CD4-positive, alpha-beta T cell (primary cell): ENCODE measurements around the gene CHMP3. TPM values are rescaled to one million over a fixed set of nuclear protein-coding genes. Genes with fewer than 3 reads are reported as not detected.

Experiments used
- ATAC-seq: fragments of 200-7000 bp; cut with Tn5 transposase; one replicate; pipeline ENCODE4 v1.10.0; 2022; ENCODE audit warnings: mild to moderate bottlenecking; ENCODE audit not compliant: poor library complexity
- CTCF ChIA-PET: fragments of 350-600 bp; sonication (Branson Sonifier 250); formaldehyde crosslinking; loops from one replicate; lab custom pipeline; 2021; ENCODE audit warnings: antibody characterized with exemption, inconsistent platforms; lab: Charles Lee
- POLR2A ChIA-PET: fragments of 350-600 bp; sonication (Branson Sonifier 250); formaldehyde crosslinking; loops from one replicate; lab custom pipeline; 2021; ENCODE audit warnings: antibody characterized with exemption, inconsistent platforms; lab: Charles Lee
- DNase-seq, 14 experiments: peaks; one replicate each; pipeline ENCODE4 v3.0.0-alpha.2; 2013 to 2020; ENCODE audit warnings: mixed read lengths in 2 of 14
- H3K27ac ChIP-seq, 2 donors: one replicate each; pipeline versions ENCODE4 v1.5.1 to v1.7.0; 2013; ENCODE audit warnings: low read length in 2 of 2, low read depth in 1 of 2, mild to moderate bottlenecking in 1 of 2
- H3K27me3 ChIP-seq, 2 experiments: 1 replicate in 1 of 2; 2 replicates in 1 of 2; pipeline versions ENCODE4 v1.6.1 to v1.7.0; 2013; ENCODE audit warnings: low read length in 2 of 2, control low read depth in 1 of 2, mild to moderate bottlenecking in 1 of 2, moderate library complexity in 1 of 2; ENCODE audit not compliant: insufficient read depth in 2 of 2, control insufficient read depth in 1 of 2
- H3K36me3 ChIP-seq: one replicate; pipeline ENCODE4 v1.6.1; 2013; ENCODE audit warnings: low read length, control low read depth; ENCODE audit not compliant: insufficient read depth
- H3K4me1 ChIP-seq: one replicate; pipeline ENCODE4 v1.6.1; 2013; ENCODE audit warnings: low read length, control low read depth; ENCODE audit not compliant: insufficient read depth
- H3K4me3 ChIP-seq: one replicate; pipeline ENCODE4 v1.5.1; 2013; ENCODE audit warnings: mild to moderate bottlenecking, low read length, moderate library complexity
- H3K9me3 ChIP-seq, 2 experiments: 1 replicate in 1 of 2; 2 replicates in 1 of 2; pipeline versions ENCODE4 v1.6.1 to v1.7.0; 2013; ENCODE audit warnings: low read length in 2 of 2, mild to moderate bottlenecking in 2 of 2, control low read depth in 1 of 2, moderate library complexity in 1 of 2; ENCODE audit not compliant: control insufficient read depth in 1 of 2, insufficient read depth in 1 of 2
- H3K27ac Mint-ChIP-seq: one replicate; pipeline ENCODE4 v1.8.0; 2020; ENCODE audit warnings: mixed read lengths
- H3K27me3 Mint-ChIP-seq: one replicate; pipeline ENCODE4 v1.8.0; 2021; ENCODE audit warnings: mixed read lengths
- H3K36me3 Mint-ChIP-seq: one replicate; pipeline ENCODE4 v1.8.0; 2021; ENCODE audit warnings: low read depth, mixed read lengths
- H3K4me1 Mint-ChIP-seq: one replicate; pipeline ENCODE4 v1.8.0; 2021; ENCODE audit warnings: low read depth, mixed read lengths
- H3K4me3 Mint-ChIP-seq: one replicate; pipeline ENCODE4 v1.8.0; 2020; ENCODE audit warnings: mild to moderate bottlenecking, mixed read lengths
- H3K9me3 Mint-ChIP-seq: one replicate; pipeline ENCODE4 v1.8.0; 2020; ENCODE audit warnings: mixed read lengths
- intact Hi-C, 2 experiments: fragments of 100-400 bp; cut with DNase I in 1 of 2; cut with micrococcal nuclease in 1 of 2; formaldehyde crosslinking; loops; one replicate each; pipeline versions ENCODE4 v1.15.1 to v1.9.0; 2023 to 2025; cut with DNase I, micrococcal nuclease
- total RNA-seq, 174 experiments: library from RNA in 2 of 174; stranded (reverse) in 2 of 174; gene quantifications; one replicate each; pipeline ENCODE4 v1.2.3 and lab custom pipeline; 2021 to 2026
- TF ChIP-seq, protein P1 (sequence below): fragments of 200-600 bp; IDR thresholded peaks from one replicate; pipeline ENCODE4 v1.8.0; 2022; ENCODE audit warnings: antibody characterized with exemption, mild to moderate bottlenecking

The CHMP3 gene
- total RNA-seq, 2 experiments from 2014 or later, result 61.7 to 65.3 TPM

GRCh38 chr2:86491088-86491487 is 72.2 kb downstream of the CHMP3 start:
- DNase-seq (no peak), ATAC-seq (no peak)
- Histone ChIP-seq H3K36me3 (peaks cover 90% of the 10 kb centered on the region), H3K9me3 (no peaks in the 10 kb centered on the region), H3K27me3 (no peaks in the 10 kb centered on the region), H3K27ac (no peak overlapping the region), H3K4me1 (no peaks in the 10 kb centered on the region), H3K4me3 (no peak overlapping the region)
- Mint-ChIP-seq H3K4me3 (no peak overlapping the region), H3K27me3 (no peaks in the 10 kb centered on the region), H3K4me1 (peaks cover 27% of the 10 kb centered on the region), H3K36me3 (peaks cover 100% of the 10 kb centered on the region), H3K27ac (peak overlapping the region; percentile 32), H3K9me3 (peaks cover 11% of the 10 kb centered on the region)
- ChIA-PET CTCF (interaction anchor here (1.2 kb wide), 1 partner anchor 12 kb away, joined by 3 read pairs; no protein-coding TSS in a partner anchor), POLR2A (interaction anchor here (0.9 kb wide), 1 partner anchor 131 kb away, joined by 4 read pairs; no protein-coding TSS in a partner anchor)
- intact Hi-C loops, result no loop called here
- TF ChIP-seq, protein P1, sequence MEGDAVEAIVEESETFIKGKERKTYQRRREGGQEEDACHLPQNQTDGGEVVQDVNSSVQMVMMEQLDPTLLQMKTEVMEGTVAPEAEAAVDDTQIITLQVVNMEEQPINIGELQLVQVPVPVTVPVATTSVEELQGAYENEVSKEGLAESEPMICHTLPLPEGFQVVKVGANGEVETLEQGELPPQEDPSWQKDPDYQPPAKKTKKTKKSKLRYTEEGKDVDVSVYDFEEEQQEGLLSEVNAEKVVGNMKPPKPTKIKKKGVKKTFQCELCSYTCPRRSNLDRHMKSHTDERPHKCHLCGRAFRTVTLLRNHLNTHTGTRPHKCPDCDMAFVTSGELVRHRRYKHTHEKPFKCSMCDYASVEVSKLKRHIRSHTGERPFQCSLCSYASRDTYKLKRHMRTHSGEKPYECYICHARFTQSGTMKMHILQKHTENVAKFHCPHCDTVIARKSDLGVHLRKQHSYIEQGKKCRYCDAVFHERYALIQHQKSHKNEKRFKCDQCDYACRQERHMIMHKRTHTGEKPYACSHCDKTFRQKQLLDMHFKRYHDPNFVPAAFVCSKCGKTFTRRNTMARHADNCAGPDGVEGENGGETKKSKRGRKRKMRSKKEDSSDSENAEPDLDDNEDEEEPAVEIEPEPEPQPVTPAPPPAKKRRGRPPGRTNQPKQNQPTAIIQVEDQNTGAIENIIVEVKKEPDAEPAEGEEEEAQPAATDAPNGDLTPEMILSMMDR, result no peak

GRCh38 chr2:86490245-86490644 is 73.0 kb downstream of the CHMP3 start:
- no peak overlapping the region for H3K4me3 Mint-ChIP-seq
- H3K27ac Mint-ChIP-seq, result no peak overlapping the region

DNA sequence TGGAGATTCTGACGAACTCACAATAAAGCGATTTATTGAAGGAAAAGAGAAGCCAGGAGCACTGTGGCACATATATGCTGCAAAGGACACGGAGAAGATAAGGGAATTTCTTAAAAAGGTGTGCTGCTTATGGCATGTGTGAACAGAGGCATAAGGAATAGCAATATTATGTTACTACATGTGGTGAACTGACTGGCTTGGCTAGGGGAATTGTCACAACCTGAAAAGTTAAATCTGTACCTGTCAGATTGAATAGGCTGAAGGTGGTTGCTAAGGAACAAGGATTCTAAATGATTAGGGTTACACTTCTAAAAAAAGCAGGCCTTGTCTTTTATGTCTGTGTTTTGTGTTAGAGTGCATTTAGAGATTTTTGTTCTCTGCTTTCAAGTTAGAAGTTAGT is 73.7 kb downstream of the CHMP3 start:
- no peaks in the 10 kb centered on the region for H3K27me3 ChIP-seq
- DNase-seq (no peak), ATAC-seq (no peak)
- no peak overlapping the region for H3K4me3 ChIP-seq
- TF ChIP-seq, protein P1, result no peak
- no peak overlapping the region for H3K4me3 Mint-ChIP-seq
- H3K9me3 ChIP-seq, result no peaks in the 10 kb centered on the region
- H3K36me3 ChIP-seq, result peaks cover 97% of the 10 kb centered on the region
- H3K27me3 Mint-ChIP-seq, result no peaks in the 10 kb centered on the region
- no peak overlapping the region for H3K27ac Mint-ChIP-seq
- POLR2A ChIA-PET, result interaction anchor here (0.7 kb wide), 1 partner anchor 810 kb away, joined by 3 read pairs; no protein-coding TSS in a partner anchor
- intact Hi-C loops, result loop anchor here in 1 of 2 experiments (5.0 kb wide), 1 partner anchor 42 kb away; no protein-coding TSS in a partner anchor
- H3K4me1 Mint-ChIP-seq, result peaks cover 22% of the 10 kb centered on the region
- no peaks in the 10 kb centered on the region for H3K4me1 ChIP-seq
- H3K36me3 Mint-ChIP-seq, result peaks cover 100% of the 10 kb centered on the region
- peaks cover 3% of the 10 kb centered on the region for H3K9me3 Mint-ChIP-seq
- H3K27ac ChIP-seq, result no peak overlapping the region
- CTCF ChIA-PET, result no interaction called here

More at GRCh38 chr2:86490245-86490644, 73.0 kb downstream of the CHMP3 start:
- peaks cover 22% of the 10 kb centered on the region for H3K4me1 Mint-ChIP-seq
- Histone ChIP-seq H3K4me1 (no peaks in the 10 kb centered on the region), H3K4me3 (no peak overlapping the region), H3K27ac (no peak overlapping the region), H3K36me3 (peaks cover 95% of the 10 kb centered on the region), H3K27me3 (no peaks in the 10 kb centered on the region), H3K9me3 (no peaks in the 10 kb centered on the region)
- ATAC-seq, result no peak
- ChIA-PET CTCF (interaction anchor here (1.2 kb wide), 1 partner anchor 11 kb away, joined by 3 read pairs; no protein-coding TSS in a partner anchor), POLR2A (no interaction called here)
- DNase-seq, result no peak
- H3K36me3 Mint-ChIP-seq, result peaks cover 100% of the 10 kb centered on the region
- intact Hi-C loops, result no loop called here
- TF ChIP-seq, protein P1, result no peak
- H3K27me3 Mint-ChIP-seq, result no peaks in the 10 kb centered on the region
- peaks cover 7% of the 10 kb centered on the region for H3K9me3 Mint-ChIP-seq
